B cell (primary cell): ENCODE measurements around the gene SPOCK1. TPM values are rescaled to one million over a fixed set of nuclear protein-coding genes. Genes with fewer than 3 reads are reported as not detected.

ENCODE experiments used
- ATAC-seq: fragments of 200-7000 bp; cut with Tn5 transposase; one replicate; pipeline ENCODE4 v1.10.0; 2021; ENCODE audit warnings: low read depth, mild to moderate bottlenecking, moderate number of reproducible peaks, moderate library complexity
- CTCF ChIA-PET: fragments of 350-600 bp; sonication (Branson Sonifier 250); formaldehyde crosslinking; loops from one replicate; lab custom pipeline; 2021; ENCODE audit warnings: antibody characterized with exemption, inconsistent platforms; lab: Charles Lee
- POLR2A ChIA-PET: fragments of 350-600 bp; sonication (Branson Sonifier 250); formaldehyde crosslinking; loops from one replicate; lab custom pipeline; 2021; ENCODE audit warnings: antibody characterized with exemption; lab: Charles Lee
- DNase-seq: peaks from one replicate; pipeline ENCODE4 v3.0.0; 2013
- H2AFZ ChIP-seq: 2 replicates; pipeline ENCODE4 v1.6.1; 2012; ENCODE audit warnings: mild to moderate bottlenecking, low read depth, low read length; ENCODE audit not compliant: insufficient read depth, poor library complexity, severe bottlenecking
- H3K27ac ChIP-seq, 2 donors: 1 replicate in 1 of 2; 2 replicates in 1 of 2; pipeline ENCODE4 v1.5.1; 2012 to 2013; ENCODE audit warnings: low read length in 2 of 2, mild to moderate bottlenecking in 2 of 2, moderate library complexity in 1 of 2
- H3K27me3 ChIP-seq, 4 experiments: fragments of 200-600 bp in 1 of 4; sonication (generic) in 1 of 4; replicated peaks in 1 of 4; 1 replicate in 2 of 4; 2 replicates in 2 of 4; pipeline versions ENCODE4 v1.6.1 to v1.7.0; 2013 to 2016; ENCODE audit warnings: low read length in 3 of 4, mild to moderate bottlenecking in 2 of 4, mixed read lengths in 1 of 4, moderate library complexity in 1 of 4; ENCODE audit not compliant: insufficient read depth in 4 of 4, control insufficient read depth in 3 of 4; ENCODE audit errors: control extremely low read depth in 1 of 4
- H3K36me3 ChIP-seq, 2 experiments: replicated peaks in 1 of 2; 1 replicate in 1 of 2; 2 replicates in 1 of 2; pipeline versions ENCODE4 v1.6.1 to v1.7.1; 2013; ENCODE audit warnings: low read length in 1 of 2; ENCODE audit not compliant: insufficient read depth in 2 of 2, control insufficient read depth in 1 of 2; ENCODE audit errors: control extremely low read depth in 1 of 2, extremely low read depth in 1 of 2
- H3K4me1 ChIP-seq, 2 donors: fragments of 200-600 bp in 1 of 2; sonication (generic) in 1 of 2; 1 replicate in 1 of 2; 2 replicates in 1 of 2; pipeline versions ENCODE4 v1.5.1 to v1.6.1; 2013 to 2017; ENCODE audit warnings: low read length in 2 of 2; ENCODE audit not compliant: control insufficient read depth in 2 of 2, insufficient read depth in 2 of 2
- H3K4me2 ChIP-seq: replicated peaks from 2 replicates; pipeline ENCODE3; 2012; ENCODE audit warnings: mild to moderate bottlenecking, low read depth, low read length; ENCODE audit not compliant: poor library complexity, severe bottlenecking
- H3K4me3 ChIP-seq, 5 experiments: fragments of 200-600 bp in 1 of 5; sonication (generic) in 1 of 5; 1 replicate in 3 of 5; 2 replicates in 2 of 5; pipeline versions ENCODE4 v1.5.1 to v1.7.0; 2011 to 2016; ENCODE audit warnings: low read length in 4 of 5, mild to moderate bottlenecking in 4 of 5, low read depth in 2 of 5, control low read depth in 1 of 5, moderate library complexity in 1 of 5; ENCODE audit not compliant: insufficient read depth in 1 of 5; ENCODE audit errors: control extremely low read depth in 1 of 5, extremely low read depth in 1 of 5
- H3K79me2 ChIP-seq: fragments of 200-600 bp; sonication (generic); one replicate; pipeline ENCODE4 v1.6.0; 2016; ENCODE audit warnings: low read length; ENCODE audit not compliant: control insufficient read depth, insufficient read depth
- H3K9ac ChIP-seq: fragments of 200-600 bp; sonication (generic); 2 replicates; pipeline ENCODE4 v1.6.1; 2017; ENCODE audit warnings: mild to moderate bottlenecking, low read length, moderate library complexity
- H3K9me3 ChIP-seq, 3 donors: one replicate each; pipeline versions ENCODE4 v1.6.1 to v1.7.1; 2013; ENCODE audit warnings: low read length in 2 of 3; ENCODE audit not compliant: control insufficient read depth in 2 of 3, insufficient read depth in 1 of 3; ENCODE audit errors: control extremely low read depth in 1 of 3
- H4K20me1 ChIP-seq: 2 replicates; pipeline ENCODE4 v1.6.0; 2012; ENCODE audit warnings: mild to moderate bottlenecking, low read length; ENCODE audit not compliant: insufficient read depth, control insufficient read depth, poor library complexity, severe bottlenecking
- H3K27ac Mint-ChIP-seq: one replicate; pipeline ENCODE4 v1.8.0; 2021; ENCODE audit warnings: mixed read lengths
- H3K27me3 Mint-ChIP-seq: one replicate; pipeline ENCODE4 v1.8.0; 2021; ENCODE audit warnings: mixed read lengths
- H3K4me1 Mint-ChIP-seq: one replicate; pipeline ENCODE4 v1.8.0; 2021; ENCODE audit warnings: mixed read lengths
- H3K4me3 Mint-ChIP-seq: one replicate; pipeline ENCODE4 v1.8.0; 2021; ENCODE audit warnings: mixed read lengths
- H3K9me3 Mint-ChIP-seq: one replicate; pipeline ENCODE4 v1.8.0; 2022; ENCODE audit warnings: mixed read lengths; ENCODE audit not compliant: insufficient read depth
- EZH2 ChIP-seq: IDR thresholded peaks from 2 replicates; pipeline ENCODE4 v1.6.1; 2012; ENCODE audit warnings: borderline replicate concordance, low read depth, mild to moderate bottlenecking, moderate library complexity, low read length; ENCODE audit not compliant: insufficient read depth, poor library complexity, severe bottlenecking
- WGBS: methylation state at CpG from one replicate; pipeline ENCODE4 v1.1.5; 2013; ENCODE audit warnings: missing lambda C conversion rate; ENCODE audit not compliant: insufficient coverage; 5-methylcytosine and 5-hydroxymethylcytosine counted together
- intact Hi-C: fragments of 100-400 bp; cut with micrococcal nuclease; formaldehyde crosslinking; loops from one replicate; pipeline ENCODE4 v1.10.0; 2022
- polyA plus RNA-seq: library from polyadenylated mRNA; depleted of rRNA; stranded (reverse); fragments of >200 nt; gene quantifications from 2 replicates; pipeline ENCODE4 v1.2.3, GENCODE V29; 2012
- small RNA-seq: library from RNA; depleted of rRNA; stranded (forward); fragments of <200 nt; gene quantifications from one replicate; pipeline ENCODE3, GENCODE V24; 2012; ENCODE audit warnings: low replicate concordance, low read depth; ENCODE audit not compliant: insufficient read length
- total RNA-seq, 2 donors: library from RNA; stranded (reverse); fragments of 120-200 nt in 1 of 2; gene quantifications; 1 replicate in 1 of 2; 2 replicates in 1 of 2; pipeline versions ENCODE4 v1.2.3 to v1.2.4, GENCODE V29; 2013 to 2022
- TF ChIP-seq, protein P1 (sequence below): fragments of 200-600 bp; IDR thresholded peaks from one replicate; pipeline ENCODE4 v1.8.0; 2022; ENCODE audit warnings: antibody characterized with exemption, mild to moderate bottlenecking

The SPOCK1 gene
- total and polyA plus RNA-seq, 2 donors (not counting 1 experiment from before 2014, with no cell fraction given): not detected

DNA sequence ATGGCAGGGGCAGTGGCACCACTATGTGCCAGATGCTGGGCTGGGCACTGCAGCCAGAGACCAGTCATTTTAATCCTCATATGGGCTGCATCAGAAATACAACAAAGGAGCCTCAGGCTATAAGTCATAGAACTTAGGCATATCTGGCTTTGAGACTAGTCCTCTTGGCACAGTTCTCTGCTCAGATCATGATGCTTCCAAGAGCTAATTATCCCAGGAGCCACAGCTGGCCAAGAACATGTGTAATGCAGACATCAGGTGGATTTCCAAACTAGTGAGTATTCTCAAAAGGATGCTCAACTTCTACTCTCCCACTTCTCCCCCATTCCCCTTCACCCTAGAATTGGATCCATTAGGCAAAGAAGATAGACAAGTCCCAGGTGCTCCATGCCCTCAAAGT, 571.6 kb downstream of the SPOCK1 start:
- intact Hi-C loops: no loop called here
- Histone ChIP-seq H3K9me3 (no peaks in the 10 kb centered on the region), H3K4me3 (no peak overlapping the region), H3K4me1 (no peaks in the 10 kb centered on the region), H3K9ac (no peak overlapping the region), H2AFZ (no peak overlapping the region), H4K20me1 (no peaks in the 10 kb centered on the region), H3K79me2 (no peaks in the 10 kb centered on the region), H3K4me2 (no peak overlapping the region), H3K27me3 (no peaks in the 10 kb centered on the region), H3K36me3 (no peaks in the 10 kb centered on the region), H3K27ac (no peak overlapping the region)
- Mint-ChIP-seq H3K9me3 (no peaks in the 10 kb centered on the region), H3K27me3 (no peaks in the 10 kb centered on the region), H3K4me1 (no peaks in the 10 kb centered on the region), H3K4me3 (no peak overlapping the region), H3K27ac (no peak overlapping the region)
- ChIA-PET CTCF (no interaction called here), POLR2A (no interaction called here)
- TF ChIP-seq, protein P1, sequence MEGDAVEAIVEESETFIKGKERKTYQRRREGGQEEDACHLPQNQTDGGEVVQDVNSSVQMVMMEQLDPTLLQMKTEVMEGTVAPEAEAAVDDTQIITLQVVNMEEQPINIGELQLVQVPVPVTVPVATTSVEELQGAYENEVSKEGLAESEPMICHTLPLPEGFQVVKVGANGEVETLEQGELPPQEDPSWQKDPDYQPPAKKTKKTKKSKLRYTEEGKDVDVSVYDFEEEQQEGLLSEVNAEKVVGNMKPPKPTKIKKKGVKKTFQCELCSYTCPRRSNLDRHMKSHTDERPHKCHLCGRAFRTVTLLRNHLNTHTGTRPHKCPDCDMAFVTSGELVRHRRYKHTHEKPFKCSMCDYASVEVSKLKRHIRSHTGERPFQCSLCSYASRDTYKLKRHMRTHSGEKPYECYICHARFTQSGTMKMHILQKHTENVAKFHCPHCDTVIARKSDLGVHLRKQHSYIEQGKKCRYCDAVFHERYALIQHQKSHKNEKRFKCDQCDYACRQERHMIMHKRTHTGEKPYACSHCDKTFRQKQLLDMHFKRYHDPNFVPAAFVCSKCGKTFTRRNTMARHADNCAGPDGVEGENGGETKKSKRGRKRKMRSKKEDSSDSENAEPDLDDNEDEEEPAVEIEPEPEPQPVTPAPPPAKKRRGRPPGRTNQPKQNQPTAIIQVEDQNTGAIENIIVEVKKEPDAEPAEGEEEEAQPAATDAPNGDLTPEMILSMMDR: no peak
- no peak for TF ChIP-seq EZH2
- DNase-seq (no peak), ATAC-seq (no peak)

DNA sequence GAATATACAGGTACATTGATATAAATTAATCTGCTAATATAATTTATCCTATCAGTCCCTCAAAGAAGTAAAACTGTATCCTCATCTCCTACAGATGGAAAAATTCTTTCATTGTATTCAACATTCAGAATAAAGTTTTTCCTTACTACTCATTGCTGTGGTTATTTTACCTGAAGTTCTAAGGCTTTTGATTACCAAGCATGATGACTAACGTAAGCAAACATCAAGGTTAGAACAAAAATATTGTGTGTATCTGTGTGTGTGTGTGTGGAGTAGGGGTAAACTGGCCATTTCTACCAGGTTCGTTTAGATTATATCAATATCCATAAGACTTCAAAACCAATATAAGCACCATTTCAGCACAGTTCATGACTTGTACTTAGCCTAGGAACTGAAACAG, 573.1 kb downstream of the SPOCK1 start:
- Histone ChIP-seq H3K4me1 (no peaks in the 10 kb centered on the region), H3K27me3 (no peaks in the 10 kb centered on the region), H3K27ac (no peak overlapping the region), H3K79me2 (no peaks in the 10 kb centered on the region), H2AFZ (no peak overlapping the region), H3K4me3 (no peak overlapping the region), H3K36me3 (no peaks in the 10 kb centered on the region), H3K4me2 (no peak overlapping the region), H3K9ac (no peak overlapping the region), H4K20me1 (no peaks in the 10 kb centered on the region), H3K9me3 (no peaks in the 10 kb centered on the region)
- no CpG with 5 or more reads among the region's 2 CpGs for WGBS
- H3K27ac Mint-ChIP-seq: no peak overlapping the region
- no peak overlapping the region for H3K4me3 Mint-ChIP-seq
- H3K9me3 Mint-ChIP-seq: no peaks in the 10 kb centered on the region
- no peaks in the 10 kb centered on the region for H3K4me1 Mint-ChIP-seq
- TF ChIP-seq, protein P1: no peak
- no peak for TF ChIP-seq EZH2
- ChIA-PET CTCF (no interaction called here), POLR2A (no interaction called here)
- intact Hi-C loops: no loop called here
- no peaks in the 10 kb centered on the region for H3K27me3 Mint-ChIP-seq
- DNase-seq (no peak), ATAC-seq (no peak)

Small RNAs within 50 kb of the gene (small RNA-seq; reads per million reads assigned to genes)
- gene RNA5SP193: not detected

Other genes starting within 250 kb of the SPOCK1 start
- gene KLHL3, start 236.8 kb upstream of the SPOCK1 start, total RNA-seq: 4.5 and 10.4 TPM in 2 replicates
- gene KLHL3, start 236.8 kb upstream of the SPOCK1 start, polyA plus RNA-seq: 3.3 and 5.0 TPM in 2 replicates